HG02852 (cell line): ENCODE data around the gene CSRP1.
A peak's percentile ranks its signal among the peaks of the same experiment; 100 is the strongest.
"Not testable (repeated sequence)": the region's sequence is repeated elsewhere in the genome, so short reads cannot be mapped to it uniquely, and the experiment has no call there.

Experiments
- ATAC-seq: cut with Tn5 transposase; IDR thresholded peaks from one replicate; pipeline ENCODE4 v1.9.1; 2021; ENCODE audit warnings: mild to moderate bottlenecking, moderate library complexity; ENCODE audit not compliant: unreplicated experiment

The CSRP1 gene

DNA sequence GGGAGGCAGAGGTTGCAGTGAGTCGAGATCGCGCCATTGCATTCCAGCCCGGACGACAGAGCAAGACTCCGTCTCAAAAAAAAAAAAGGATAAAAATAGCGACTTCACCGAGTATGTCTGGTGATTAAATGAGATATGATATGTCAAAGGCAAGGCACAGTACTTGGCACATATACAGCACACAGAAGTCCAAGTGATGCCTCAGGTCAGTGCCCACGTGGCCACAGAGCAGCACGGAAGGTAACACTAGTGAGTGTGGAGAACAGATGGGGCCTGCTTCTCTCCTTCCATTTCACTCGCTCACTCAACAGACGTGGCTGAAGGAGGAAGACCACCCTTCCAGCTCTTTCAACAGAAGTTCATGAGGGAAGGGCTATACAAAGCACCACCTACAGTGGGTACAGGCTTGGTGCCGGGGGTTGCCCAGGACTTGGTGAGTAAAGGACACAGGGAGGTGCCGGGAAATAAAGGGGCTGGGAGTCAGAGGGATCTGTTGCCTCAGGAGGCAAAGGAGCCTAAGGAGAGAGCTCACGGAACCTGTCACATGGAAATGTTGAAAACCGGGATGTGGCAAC lies 8.9 kb downstream of the CSRP1 start:
- ATAC-seq = no peak

DNA sequence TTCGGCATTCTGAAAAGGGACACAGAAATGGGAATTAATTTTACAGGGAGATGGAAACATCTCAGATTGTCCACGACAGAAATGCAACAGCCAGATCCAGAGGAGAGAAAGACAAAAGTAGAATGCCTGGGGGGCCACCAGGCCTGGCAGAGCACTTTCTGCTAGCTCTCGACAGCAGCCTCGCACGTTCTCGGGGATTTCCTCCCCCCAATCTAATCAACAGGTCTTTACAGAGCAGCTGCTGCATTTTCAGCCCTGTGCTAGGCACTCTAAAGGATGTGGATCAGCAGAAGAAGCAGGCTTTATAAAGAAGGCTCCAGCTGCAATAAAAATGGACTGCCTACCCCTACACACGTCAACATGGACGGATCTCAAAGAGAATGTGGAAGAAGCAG lies 10.6 kb downstream of the CSRP1 start:
- no peak for ATAC-seq

DNA sequence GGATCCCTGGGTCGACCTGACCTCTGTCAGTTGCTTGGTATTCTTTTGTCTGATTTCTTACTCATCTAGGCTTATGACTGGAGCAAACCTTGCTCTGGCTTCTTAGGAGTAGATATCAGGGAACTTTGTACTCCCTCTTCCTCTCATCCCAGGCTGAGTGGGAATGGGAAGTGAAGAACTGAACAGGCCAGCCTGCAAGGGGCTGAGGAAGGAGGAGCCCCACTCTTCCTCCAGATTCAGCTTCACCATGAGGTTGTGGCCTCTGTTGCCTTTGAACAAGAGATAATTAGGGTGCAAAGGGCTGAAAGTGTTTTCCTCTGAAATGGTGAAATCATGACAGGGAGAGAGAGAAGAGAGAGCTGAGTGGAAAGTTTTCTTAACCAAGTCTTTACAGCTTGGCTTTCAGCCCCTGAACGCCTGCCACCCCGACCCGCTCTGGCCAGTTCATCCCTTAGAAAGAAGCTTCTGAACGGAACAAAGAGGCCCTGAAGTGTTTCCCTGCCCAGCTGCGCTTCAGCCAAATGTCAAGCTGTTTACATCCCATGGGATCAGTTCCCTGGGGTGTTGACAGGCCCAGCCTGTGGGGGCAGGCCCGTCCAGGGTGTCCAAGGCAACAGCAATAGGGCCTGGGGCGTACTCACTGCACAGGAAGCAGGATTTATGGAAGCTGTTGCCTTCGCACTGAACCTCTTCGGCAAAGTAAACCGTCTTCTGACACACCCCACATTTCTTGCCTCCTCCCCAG lies 11.2 kb downstream of the CSRP1 start:
- no peak for ATAC-seq

DNA sequence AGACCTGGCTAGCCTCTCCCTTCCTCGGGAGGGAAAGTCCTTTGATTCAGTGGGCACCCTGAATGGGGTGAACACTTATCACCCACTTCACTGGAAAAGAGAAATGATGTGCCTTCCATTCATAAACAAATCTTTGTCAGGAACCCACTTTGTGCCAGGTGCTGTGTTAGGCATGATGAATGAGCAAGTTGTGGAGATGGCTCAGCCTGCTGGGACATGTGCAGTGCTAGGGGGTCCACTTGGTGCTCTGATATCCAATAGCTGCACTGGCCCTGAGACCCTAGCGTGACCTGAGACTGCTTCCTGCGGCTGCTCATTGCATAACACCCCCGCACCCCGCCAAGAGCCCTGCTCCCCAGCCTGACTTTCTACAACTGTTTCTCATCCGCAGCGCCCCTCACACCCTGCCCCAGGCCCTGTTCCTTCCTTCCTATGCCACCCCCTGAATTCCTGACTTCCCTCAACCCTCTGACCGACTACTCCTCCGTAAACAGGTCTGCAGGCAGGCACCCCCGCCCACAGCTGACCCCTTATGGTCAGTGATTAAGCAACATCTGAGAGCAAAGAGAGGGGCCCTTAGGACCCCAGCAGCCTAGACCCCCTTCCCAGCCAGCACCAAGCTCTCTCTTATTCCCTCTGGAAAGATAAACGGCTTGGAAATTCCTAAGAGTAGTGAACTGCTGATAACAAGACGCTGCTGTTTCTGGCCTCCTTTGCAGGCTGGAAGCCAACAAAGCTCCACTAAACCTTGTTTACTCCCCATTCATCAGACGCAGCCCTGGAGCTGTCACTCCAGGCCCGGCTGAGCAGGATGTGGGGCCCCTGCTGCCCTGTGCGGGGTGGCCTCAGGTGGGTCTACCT lies 12.9 kb downstream of the CSRP1 start:
- ATAC-seq = no peak

DNA sequence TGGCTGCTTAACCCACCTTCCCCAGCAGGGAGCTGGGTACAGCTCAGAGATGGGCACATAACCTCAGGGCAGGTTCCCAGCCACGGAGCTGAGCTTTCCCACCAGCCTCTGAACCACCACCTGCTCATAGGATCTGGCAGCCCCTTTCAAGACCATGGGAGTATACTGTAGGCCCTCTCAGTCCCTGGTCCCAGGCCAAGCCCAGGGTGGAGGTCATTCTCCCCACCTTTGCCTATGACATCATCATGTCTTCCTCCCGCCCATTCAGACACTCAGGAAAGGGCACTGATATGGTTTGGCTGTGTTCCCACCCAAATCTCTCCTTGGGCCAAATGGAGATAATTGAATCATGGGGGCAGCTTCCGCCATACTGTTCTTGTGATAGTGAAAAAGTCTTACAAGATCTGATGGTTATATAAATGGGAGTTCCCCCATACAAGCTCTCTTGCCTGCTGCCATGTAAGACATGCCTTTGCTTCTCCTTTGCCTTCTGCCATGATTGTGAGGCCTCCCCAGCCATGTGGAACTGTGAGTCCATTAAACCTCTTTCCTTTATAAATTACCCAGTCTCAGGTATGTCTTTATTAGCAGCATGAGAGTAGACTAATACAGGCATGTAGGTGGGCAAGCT lies 13.8 kb downstream of the CSRP1 start:
- ATAC-seq = not testable (repeated sequence)

DNA sequence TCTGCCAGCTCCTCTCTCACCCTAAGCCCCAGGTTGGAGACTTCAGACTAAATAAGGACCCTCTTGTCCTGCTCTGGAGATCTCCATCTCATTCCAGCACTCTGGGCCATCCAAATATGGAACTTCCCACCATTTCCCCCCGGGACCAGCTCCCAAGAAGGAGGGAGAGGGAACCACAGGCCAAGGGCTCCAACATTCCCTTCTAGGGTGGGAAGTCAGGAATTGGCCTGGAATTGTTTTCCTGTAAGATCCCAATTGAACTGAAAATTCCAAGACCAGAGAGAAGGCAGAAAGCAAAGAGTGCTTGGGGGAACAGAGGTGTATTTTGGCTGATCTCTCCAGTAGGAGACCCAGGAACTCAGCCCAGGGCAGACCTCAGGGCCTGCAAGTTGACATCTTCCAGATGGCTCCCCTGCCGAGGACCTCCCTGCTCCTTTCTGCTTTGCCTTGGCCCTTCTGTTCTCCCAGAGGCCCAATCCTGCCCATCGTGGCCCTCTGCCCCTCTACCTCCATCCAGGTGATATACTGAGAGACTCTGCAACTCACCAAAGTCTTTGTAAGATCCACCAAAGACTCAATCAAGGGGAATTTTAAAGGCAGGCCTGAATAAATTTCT lies 14.9 kb downstream of the CSRP1 start:
- no peak for ATAC-seq

DNA sequence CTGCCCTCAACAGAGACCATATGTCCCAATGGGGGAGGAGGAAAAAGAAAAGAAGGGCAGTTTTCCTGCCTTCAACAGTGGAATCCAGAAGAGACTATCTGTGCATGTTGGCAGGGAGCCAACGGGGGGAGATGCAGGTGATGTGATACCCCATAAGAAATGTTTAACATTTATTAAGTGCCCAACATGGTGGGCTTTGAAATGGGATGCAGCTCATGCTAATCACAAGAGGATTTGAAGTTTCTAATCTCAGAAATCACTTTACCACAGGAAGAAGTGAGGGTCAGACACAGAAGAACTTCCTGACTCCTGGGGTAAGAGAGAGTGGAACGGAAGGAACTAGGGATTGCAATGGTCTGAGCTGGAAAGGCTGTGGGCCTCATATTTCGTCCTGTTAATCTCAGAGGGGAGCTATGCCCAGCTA lies 16.2 kb downstream of the CSRP1 start:
- no peak for ATAC-seq

DNA sequence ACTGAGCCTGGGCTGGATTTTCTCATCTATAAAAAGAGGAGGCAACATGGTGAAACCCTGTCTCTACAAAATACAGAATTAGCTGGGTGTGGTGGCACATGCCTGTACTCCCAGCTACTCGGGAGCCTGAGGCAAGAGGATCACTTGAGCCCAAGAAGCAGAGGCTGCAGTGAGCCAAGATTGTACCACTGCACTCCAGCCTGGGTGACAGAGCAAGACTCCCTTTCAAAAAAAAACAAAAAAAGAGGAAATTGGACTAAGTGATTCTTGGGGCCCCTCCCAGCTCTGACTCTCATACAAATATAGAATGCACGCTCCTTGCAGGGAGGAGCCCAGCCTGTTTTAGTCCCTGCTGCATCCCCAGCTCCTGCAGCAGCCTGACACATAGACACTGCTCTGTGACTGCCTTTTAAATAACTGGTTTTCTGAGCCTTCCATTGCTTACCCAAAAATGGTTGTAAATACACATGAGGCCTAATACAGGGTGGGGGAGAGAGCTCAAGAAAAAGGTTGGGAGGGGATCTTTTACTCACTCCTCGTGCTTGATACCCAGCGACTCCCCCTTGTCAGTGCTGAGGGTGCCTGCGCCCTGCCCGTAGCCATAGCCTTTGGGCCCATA lies 17.2 kb downstream of the CSRP1 start:
- no peak for ATAC-seq

DNA sequence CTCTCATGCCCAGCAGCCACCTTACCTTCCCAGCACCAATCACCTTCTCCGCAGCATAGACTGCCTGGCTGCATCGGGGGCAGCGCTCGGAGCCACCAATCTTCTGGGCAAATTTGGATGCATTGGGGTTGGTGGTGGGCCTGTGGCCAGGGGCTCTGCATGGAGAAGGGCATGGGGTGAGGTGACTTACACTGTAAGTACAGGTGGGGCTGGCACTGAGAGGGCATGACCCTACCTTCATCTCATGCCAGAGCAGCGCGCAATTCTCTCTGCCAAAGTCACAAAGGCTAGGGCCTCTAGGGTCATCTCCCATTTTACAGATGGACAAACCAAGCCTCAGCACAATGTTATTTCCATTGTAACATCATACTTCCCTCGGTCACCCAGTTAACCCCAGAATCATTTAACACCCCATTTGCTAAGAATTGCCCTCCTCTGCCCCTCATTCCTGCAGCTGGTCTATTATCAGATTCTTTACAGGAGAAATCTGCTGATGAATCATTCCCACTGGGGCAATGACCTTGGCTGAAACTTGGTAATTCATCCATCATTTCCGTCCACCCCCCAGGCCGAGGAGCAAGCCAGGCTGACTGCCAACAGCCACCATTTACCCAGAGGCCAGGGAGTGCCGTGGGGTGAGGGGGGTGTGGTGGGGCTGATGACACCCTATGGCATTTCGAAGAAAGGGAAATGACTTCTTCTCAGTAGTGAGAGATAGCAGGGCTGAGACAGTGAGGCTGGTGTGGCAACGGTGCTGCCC lies 17.9 kb downstream of the CSRP1 start:
- no peak for ATAC-seq

DNA sequence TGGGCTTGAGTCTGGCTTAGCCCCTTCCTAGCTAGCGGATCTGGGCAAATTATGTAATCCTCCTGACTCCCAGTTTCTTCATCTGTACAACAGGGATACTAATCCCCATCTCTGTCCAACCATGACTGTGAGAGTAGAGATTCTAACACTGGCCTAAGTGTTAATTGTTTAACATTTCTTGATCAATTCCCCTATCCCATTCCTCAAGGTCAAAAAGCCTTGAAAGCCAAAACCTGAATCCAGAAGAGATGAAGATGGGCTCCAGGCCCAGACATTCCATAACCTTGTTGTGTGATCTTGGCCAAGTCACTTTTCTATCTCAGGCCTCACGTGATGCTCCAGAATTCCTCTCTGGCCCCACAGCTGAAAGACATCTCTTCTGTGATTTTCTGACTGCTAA lies 19.2 kb downstream of the CSRP1 start:
- no peak for ATAC-seq

DNA sequence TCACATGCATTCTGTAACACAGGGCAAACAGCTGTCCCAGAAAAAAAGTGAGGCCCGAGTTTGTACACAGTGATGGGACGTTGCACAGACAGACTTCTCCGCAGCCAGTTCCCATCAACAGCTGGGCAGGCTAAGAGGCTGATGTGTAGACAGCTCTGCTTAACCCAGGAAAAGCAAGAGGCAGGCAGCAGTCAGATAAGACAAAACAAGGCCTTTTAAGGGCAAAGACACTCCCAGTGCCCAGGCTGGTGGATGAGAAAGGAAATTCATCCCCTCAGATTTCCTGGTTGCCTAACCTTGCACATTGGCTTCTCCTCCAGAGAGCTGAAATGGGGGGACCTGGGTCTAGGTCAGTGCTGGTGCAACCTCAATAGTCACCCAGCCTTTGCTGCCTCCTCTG lies 20.7 kb downstream of the CSRP1 start:
- no peak for ATAC-seq

DNA sequence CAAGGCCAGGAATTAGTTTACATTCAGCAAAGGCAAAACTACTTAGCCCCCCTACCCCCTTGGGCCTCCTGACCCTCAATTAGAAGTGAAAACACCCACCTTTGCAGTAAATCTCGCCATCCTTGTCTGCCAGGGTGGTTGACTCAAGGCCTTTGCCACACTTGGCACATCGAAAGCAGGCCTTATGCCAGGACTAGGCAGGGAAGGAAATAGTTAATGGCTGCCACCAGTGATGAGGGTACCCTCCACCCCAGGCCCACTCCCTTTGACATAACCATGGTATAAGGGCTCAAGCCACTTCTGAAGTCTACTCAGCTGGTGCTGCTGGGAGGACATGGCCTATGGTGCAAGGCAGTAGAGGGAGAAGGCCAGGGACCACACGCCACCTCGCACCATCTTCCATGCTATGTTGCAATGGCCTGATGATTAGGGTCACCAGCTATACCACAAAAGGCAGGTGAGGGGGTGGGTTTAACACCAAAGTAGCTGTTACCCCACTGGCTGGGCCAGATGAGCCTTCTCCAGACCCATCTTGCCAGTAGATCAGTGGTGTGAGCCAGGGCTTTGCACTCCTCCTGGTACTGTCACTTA lies 21.6 kb downstream of the CSRP1 start:
- ATAC-seq = no peak

DNA sequence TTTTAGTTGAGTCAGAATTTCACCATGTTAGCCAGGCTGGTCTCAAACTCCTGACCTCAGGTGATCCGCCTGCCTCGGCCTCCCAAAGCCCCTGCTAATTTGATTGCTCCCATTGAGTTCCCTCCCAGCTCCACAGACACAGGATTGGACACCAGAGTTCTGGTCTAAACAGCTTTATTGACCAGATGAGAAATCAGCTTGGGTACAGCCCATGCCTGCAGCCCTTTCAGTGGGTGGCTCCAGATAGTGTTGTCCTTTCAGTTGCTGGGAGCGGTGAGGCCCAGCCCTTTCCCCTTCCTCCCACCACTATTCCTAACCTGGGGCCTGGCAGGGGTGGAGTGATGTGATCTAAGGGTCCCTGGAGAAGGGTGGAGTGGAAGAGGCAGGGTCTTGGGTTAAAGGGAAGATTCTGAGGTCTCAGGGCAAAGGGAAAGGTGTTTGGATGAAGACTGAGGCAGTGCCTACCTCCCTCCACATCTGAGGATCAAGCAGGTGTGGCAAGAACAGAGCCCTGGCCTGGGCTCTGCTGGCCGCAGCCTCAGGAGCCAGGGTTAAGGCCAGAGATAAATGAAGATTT lies 23.5 kb downstream of the CSRP1 start:
- ATAC-seq = no peak

DNA sequence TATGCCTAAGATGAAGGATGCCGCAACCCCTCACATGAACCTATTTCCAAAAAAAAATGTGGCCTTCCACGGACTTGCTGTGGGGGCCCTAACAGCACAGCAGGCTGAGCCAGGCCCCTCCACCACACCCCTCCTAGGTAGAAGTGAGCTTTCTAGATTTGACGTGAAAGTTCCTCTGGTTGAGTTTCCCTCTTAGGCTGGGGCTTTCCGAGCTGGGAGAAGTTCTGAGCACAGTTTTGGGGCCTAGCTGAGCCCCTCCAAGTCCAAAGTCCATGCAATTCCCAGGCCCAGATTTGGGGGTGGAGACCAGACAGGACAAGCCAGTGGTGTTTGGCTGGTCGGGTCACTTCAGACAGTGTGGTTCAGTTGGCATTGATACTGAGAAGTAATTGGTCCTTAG lies 24.2 kb downstream of the CSRP1 start:
- peak; percentile 40 for ATAC-seq

DNA sequence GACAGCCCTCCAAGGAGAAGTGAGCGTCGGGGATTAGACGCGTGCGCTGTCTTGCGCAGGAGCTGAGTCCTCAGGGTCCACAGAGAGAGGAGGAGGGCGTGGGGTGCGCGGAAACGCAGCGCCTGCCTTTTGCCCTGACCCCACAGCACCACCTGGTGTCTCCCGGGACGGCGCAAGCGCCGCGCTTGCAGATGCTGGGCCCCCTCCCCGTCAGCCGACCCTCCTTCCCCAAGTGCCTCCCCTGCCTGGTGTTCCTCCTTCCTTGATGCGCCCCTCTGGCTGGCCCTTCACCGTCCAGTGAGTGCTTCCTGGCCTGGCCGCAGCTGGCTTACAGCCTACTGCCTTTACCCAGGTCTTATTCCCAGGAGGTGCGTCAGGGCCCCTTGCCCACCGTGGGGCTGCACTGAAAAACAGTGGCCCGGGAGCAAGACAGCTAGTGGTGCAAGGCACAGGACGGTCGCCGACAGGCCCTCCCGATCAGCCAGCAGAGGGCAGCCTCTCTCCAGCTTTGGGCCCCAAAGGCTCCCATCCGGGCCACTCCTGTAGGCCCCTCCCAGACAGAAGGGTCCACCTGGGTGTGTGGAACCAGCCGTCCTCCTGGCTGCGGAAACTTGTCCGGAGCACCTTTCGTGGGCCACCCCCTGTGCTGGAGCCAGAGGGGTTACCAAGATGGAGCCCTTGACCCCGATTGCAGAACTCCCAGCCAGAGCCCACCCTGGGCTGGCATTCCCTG lies 25.0 kb downstream of the CSRP1 start:
- ATAC-seq = peak; percentile 63

DNA sequence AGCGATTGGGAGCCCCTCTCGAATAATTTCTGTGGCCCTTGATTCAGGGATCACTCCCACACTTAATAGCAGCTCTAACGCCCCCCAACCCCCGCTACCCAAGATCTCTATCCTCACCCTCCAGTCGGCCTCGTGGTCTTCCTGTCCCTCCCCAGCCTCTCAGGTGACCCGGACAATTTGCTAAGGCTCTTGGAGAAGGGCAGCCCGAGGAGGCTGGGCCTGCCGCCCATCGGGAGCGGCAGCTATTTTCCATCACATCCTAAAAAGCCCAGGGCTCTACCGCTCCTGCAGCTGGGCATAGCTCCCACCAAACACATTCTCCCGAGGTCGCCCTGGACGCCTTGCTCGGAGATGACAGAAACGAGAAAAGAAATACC lies 25.9 kb downstream of the CSRP1 start:
- ATAC-seq = no peak

DNA sequence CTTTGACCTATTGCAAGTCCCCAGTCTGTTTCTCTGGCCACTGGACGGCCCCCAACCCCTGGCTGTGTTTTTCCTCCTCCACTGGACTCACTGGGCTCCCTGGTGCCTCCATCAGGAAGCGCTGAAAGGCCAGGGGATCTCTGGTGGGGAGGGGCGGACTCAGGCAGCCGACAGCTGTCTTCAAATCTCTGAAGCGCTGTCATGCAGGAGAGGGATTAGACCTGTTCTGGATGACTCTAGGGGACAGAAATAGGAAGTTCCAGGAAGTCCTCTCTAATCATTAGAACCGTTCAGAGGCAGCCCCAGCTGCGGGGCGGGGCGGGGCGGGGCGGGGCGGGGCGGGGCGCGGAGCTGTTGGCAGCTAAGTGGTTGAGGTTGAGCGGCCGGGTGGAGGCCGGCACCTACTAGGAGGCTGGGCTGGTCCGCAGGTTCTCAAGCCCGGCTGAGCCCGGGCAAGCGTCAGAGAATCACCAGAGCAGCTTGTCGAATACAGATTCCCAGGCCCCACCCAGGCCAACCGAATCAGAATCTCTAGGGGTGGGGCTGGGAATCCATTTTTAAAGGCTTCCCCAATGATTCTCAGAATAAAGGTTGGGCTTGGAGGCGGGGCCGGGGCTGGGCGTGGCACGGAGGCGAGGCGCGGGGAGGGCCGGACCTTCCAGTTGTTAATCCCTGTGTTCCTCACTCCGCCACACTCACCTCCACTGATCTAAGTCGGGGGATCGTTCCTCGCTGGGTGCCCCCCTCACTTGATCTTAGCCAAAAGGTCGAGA lies 26.5 kb downstream of the CSRP1 start:
- peak; percentile 54 for ATAC-seq
